CD4-positive, alpha-beta T cell treated with Interferon alpha-2 for 1 hour (primary cell): ENCODE results near the gene SLC6A11.
A peak's percentile ranks its signal among the peaks of the same experiment; 100 is the strongest.

Source experiments
- DNase-seq, 2 donors: peaks; one replicate each; pipeline ENCODE4 v3.0.0-alpha.2; 2020 to 2022

The SLC6A11 gene

GRCh38 chr3:10816019-10816862 lies at the start of gene SLC6A11:
Gene SLC6A11 (plus strand): TSS chr3:10816228. CDS start chr3:10816266, 38 bp downstream.
- DNase-seq = no peak

GRCh38 chr3:10768708-10769394 lies 47.2 kb upstream of the SLC6A11 start:
- DNase-seq = no peak

DNA sequence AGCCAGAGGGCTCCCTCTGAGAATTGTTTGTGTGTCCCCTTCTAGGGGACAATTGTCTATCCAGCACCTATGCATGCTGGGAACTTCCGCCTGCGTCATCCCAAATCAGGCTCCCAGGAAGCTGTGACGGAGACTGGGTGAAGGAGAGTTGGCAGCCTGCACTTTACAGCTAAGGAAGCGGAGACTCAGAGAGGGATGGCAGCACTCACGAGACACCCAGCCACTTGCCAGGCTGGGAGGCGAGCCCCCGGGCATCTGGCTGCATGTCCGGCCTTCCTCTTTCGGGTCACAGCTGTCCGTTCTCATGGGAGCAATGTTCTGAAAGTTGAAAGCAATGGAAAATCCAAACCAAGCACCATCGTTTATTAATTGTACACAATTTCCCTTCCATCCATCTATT lies 45.5 kb upstream of the SLC6A11 start:
- DNase-seq = no peak

GRCh38 chr3:10770981-10771380 lies 45.0 kb upstream of the SLC6A11 start:
- DNase-seq = no peak

DNA sequence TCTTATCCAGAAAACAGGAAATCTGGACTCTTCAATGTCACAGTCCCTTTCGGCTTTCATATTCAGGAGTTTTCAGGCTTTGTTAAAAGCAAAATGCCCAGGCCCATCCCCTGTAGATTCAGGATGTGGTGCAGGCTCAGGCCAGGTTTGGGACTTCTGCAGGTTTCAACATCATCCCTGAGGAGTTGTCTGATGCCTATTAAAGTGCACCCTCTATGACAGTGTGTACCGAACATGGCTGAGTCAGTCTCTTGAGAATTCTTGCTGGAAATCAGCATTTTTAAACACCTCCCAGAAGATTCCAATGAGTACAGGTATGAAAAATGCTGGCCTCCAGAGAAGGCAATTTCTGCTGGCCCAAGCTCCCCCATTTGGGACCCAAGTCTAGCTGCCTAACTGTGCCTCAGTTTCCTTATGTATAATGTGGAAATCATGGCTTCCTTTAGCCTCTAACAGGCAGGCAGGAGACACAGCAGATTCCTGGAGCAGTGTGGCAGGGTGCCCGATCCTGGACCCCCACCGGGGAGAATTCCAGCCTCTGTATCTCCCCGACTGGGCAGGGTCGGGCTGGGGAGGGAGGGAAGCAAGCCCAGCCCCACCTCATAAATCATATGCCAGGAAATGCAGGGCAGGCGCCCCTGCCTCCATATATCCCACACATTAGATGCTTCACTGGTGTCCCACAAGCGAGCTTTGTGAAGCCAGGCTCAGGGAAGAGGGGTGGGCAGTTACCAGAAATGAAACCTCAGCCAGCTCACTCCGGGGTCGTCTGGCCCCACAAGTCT lies 44.4 kb upstream of the SLC6A11 start:
- DNase-seq = no peak

DNA sequence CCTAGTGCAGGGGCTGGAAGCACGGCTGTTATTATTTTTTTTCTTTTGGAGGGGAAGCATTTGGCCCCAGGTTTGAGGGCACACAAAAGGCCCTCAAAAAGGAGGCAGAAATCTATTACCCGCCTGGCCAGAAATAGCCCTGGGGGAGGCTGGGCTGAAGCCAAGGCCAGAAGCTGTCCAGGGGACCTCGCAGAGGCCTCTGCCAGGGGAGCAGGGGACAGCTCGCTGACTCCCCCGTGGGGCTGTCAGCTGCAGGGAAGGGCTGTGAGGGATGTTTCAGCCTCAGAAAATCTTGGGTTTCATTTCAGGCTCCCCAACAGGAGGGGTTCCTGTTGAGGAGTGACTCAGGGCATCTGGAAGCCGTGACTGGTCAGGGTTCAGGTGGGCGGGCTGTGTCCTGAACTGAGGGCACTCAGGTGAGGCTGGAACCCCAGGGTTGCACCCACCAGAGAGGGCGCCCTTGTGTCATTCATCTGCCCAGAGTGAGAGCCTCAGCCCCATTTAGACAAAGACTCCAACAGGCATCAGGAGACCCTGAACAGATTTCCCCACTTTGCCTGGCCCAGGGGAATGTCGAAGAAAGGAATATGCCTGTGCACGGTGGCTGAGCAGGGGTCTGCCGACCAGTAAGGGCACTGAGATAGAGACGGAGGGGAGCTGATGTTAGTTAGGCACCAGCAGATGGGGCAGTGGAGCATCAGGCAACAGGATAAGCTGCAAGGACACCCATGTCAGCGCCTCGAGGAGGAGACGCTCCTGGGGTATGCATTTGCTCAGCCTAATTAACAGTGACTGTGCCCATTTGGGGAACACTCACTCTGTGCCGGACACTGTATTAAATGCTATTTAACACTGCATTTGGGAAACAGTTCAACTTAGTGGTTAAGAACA lies 43.5 kb upstream of the SLC6A11 start:
- no peak for DNase-seq

- DNase-seq = no peak
Measured at GRCh38 chr3:10774129-10774670, 41.8 kb upstream of the SLC6A11 start.

- DNase-seq = no peak
Measured at GRCh38 chr3:10774825-10775224, 41.2 kb upstream of the SLC6A11 start.

DNA sequence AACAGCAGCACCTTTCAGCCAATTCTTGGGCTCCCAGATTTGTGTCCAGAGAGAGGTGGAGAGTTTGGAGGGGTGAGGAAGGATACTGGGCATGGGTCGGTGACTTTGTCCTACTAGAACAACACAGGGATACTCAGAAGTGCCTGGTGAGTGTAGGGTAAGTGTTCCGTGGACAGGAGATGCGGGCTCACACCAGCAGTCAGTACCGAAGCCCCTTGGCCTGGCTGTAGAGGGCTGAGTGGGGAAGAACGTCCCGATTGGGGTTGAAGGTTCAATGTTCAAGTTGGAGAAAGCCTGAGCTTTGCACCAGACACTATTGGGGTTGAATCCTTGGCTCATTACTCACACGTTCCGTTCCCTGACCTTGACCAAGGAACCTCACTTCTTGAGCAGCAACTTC lies 40.8 kb upstream of the SLC6A11 start:
- no peak for DNase-seq

GRCh38 chr3:10775828-10776227 lies 40.2 kb upstream of the SLC6A11 start:
- DNase-seq = no peak

DNA sequence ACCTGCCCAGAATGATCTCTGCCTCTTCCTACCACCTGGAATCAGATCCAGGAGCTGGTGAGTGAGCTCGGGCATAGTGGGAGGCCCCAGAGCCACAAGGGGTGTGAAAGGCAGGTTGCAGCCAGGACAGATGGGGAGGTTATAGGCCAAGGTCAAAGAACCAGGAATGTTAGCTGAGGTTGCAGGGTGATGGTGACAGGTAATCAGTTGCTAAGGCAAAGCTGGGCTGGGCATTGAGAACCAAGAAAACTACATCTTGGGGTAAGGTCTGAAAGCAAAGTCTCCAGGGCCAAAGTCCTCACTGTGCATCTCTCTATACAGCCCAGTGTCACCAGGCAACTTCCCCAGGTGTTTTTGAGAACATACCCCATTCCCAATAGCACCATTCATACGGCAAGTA lies 38.4 kb upstream of the SLC6A11 start:
- DNase-seq = no peak

DNA sequence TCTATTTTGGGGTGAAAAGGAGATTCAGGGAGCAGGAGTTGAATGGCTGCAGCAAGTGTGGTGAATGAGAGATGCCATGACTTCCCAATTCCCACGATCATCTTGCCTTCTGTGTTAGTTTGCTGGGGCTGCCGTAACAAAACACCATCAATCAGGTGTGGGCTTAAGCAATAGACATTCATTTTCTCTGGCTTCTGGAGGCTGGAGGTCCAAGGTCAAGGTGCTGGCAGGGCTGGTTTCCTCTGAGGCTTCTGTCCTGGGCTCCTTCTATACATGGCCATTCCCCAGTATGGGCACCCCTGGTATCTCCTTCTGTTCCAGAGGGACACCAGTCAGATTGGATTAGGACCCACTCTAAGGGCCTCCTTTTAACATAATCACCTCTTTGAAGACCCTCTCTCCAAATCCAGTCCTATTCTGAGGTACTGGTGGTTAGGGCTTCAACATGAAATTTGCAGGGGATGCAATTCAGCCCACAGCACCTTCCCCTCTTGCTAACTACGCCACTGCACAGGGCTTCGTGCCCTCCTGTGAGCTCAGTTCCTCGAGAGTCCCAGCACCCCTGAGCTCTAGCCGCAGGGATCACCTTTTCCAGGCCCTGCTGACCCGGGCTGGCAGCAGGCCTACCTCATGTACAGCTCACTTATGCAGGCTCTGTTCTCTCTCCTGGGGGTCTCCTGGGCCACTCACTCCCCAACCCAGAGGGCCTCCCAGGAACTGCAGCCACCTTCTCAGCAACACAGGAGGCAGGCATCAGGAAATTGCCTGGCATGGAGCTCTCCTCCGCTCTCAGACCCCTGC lies 37.3 kb upstream of the SLC6A11 start:
- DNase-seq = no peak

DNA sequence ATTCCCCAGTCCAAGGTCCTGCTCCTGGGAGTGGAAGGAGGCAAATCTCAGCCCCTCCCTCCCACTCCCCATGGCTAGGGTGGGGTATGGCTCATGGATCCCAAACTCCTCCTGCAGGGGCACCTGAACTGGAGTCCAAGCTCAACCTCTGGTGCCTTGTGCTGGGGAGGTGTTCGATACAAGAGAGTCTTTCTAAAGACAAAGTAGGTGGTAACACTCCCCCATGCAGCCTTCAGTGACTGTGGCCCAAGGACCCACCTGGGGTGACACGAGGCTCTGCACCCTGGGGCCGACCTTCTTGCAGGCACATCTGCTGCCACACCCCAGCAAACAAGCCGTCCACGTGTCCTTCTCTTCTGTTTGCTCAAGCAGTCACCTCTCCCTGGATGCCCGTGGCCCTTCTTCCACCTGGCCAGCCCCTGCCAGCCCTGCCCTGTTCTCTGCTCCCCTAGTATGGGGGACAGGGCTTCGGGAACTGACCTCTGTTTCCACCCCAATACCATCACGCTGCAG lies 36.7 kb upstream of the SLC6A11 start:
- no peak for DNase-seq

DNA sequence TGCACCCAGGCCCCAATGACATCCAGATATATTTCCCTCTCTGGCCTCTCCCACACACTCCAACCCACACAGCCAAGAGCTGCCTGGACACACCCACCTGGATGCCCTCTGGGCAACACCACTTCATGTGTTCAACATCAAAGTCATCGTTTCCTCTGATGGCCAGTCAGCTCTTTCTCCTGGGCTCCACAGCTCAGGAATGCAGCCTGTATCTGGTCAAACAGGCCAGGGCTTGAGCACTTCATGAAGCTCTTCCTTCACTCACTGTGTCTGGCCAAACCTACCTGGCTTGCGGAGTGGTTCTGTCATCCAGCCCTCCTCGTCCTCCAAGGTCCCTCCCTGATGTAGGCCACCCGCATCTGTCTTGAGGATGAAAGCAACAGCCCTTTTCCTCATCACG lies 35.8 kb upstream of the SLC6A11 start:
- DNase-seq = no peak

DNA sequence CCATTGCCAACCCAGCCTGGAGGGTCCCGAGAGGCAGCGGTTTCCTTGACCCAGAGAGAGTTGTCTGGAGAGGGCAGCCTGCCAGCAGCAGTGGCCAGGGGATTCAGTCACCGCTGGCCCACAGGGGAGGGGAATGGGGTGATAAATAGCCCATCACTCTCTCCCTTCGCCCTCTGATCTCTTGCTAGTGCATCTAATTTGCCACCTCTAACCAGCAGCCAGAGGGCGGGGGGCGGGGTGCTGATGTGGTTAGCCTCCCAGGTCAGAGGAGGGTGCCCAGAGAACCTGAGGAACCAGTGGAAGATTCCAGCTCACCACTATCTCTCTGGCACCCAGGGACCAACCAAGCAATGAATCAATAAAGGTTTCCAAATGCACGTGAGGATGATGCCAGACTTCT lies 35.1 kb upstream of the SLC6A11 start:
- DNase-seq = no peak

GRCh38 chr3:10781981-10782380 lies 34.0 kb upstream of the SLC6A11 start:
- DNase-seq = no peak

DNA sequence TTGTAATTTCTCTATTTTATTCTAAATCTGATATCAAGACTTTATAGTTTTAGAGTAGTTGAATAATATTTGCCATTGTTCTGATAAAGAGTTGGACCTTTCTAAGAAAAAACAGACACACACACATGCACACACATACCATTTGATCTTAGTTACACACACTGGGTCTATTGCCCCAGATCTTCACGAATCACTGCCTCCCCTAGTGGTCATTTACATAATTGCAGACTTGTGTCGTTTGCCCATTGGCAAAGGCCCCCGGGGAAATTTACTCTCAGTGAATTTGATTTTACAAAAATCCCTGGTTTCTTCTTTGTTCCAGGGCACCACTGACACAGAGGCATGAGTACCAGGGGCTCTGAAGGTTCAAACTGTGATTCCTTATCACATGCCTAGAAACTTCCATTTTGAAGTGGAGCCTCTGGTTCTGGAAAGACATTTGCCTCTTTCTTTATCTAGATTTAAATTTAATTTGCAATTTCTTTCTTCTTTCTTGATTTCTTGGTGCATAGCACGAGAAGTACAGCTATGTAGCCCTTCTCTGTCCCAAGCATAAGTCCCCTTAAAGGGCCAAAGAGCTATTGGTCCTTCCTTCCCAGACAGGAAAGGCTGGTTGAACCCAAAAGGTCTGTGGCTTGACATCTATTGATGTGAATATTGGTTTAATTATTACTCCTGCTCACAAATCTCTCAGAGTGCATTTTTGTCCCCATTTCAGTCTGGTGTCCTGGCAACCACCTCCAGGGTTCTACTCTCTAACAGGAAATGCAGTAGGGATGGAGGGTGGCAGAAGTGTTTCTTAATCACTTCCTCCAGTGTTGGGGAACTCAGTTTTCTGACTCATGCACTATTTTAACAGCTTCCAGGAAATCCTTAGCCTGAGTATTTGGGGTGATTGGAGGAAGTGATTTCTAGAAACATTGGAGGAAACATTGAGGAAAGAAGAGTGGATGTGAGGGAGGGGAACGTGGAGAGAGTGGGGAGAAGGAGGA lies 32.4 kb upstream of the SLC6A11 start:
- peak in 1 of 2 donors; percentile 46 for DNase-seq

DNA sequence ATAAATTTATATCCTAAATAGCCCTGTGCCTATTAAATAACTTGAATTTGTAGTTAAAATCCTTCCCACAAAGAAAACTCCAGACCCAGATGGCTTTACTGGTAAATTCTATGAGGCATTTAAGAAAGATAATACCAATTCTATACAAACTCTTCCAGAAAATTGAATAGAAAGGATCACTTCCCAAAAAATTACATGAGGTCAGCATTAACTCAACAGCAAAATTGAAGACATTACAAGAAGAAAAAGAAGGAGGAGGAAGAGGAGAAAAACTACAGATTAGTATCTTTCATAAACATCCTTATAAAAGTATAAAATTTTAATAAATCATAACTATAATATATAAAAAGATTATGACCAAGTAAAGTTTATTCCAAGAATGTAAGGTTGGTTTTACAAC lies 29.4 kb upstream of the SLC6A11 start:
- no peak for DNase-seq

GRCh38 chr3:10788451-10788850 lies 27.6 kb upstream of the SLC6A11 start:
- DNase-seq = no peak

GRCh38 chr3:10790713-10791112 lies 25.3 kb upstream of the SLC6A11 start:
- no peak for DNase-seq
